Neural progenitor cell (in vitro differentiated cells): Measurements from ENCODE around the gene IFT81.

Experiments used
- EZH2phosphoT487 ChIP-seq: fragments of 200-600 bp; sonication (generic); IDR thresholded peaks from 2 replicates; pipeline ENCODE4 v1.6.1; 2017; ENCODE audit warnings: antibody characterized with exemption
- TF ChIP-seq, protein P1 (sequence below): fragments of 200-600 bp; sonication (generic); IDR thresholded peaks from 2 replicates; pipeline ENCODE4 v1.5.1; 2017; ENCODE audit warnings: antibody characterized with exemption, mild to moderate bottlenecking

DNA sequence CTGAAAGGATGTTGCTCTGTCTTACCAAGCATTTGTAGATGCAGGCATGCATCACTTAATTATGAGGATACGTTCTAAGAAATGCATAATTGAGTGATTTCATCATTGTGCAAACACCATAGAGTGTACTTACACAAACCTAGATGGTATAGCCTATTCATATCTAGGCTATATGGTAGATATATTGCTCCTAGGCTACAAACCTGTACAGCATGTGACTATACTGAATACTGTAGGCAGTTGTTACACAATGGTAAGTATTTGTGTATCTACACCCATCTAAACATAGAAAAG is 75.9 kb downstream of the IFT81 start:
- TF ChIP-seq, protein P1, sequence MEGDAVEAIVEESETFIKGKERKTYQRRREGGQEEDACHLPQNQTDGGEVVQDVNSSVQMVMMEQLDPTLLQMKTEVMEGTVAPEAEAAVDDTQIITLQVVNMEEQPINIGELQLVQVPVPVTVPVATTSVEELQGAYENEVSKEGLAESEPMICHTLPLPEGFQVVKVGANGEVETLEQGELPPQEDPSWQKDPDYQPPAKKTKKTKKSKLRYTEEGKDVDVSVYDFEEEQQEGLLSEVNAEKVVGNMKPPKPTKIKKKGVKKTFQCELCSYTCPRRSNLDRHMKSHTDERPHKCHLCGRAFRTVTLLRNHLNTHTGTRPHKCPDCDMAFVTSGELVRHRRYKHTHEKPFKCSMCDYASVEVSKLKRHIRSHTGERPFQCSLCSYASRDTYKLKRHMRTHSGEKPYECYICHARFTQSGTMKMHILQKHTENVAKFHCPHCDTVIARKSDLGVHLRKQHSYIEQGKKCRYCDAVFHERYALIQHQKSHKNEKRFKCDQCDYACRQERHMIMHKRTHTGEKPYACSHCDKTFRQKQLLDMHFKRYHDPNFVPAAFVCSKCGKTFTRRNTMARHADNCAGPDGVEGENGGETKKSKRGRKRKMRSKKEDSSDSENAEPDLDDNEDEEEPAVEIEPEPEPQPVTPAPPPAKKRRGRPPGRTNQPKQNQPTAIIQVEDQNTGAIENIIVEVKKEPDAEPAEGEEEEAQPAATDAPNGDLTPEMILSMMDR = no peak
- TF ChIP-seq EZH2phosphoT487 = no peak
